Measurements from ENCODE around the gene SPDEF.

DNA sequence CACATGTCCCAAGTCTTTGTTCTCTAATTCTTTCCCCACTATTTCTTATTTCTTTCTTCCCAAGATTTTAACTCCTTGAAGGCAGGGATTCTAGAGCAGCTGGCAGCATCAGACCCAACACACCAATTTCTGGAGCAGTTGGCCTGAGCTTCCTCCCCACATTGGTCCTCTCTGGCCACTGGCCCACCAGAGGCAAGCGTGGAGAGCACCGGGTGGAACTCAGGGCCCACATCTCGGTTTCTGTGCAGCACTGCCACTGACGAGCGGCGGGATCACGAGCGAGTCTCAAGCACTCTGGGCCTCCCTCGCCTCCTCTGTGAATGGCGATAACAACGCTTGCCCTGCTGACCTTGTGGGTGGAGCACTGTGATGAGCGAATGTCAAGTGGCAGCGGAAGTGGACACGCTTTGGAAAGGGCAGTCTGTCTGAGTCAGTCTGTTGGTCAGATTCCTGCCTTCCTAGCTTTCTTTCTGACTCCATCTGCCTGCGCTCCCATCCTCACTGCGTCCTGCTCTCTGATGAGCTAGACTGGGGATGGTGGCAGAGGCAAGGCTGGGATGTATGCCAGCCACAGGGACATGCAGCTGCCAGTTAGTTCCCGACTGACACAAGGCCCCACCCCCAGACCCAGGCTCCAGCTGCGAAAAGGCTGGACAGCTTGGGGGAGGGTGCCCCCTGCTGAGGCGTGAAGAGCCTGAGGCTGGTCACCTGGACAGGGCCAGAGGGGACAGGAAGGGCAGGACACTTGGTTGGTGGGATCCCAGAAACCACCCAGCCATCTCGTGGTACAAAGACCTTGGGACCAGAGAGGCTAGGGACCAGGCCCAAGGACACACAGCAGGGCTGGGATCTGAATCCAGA lies 4.5 kb upstream of the SPDEF start:
- no peak for TF ChIP-seq EZH2 (IDR thresholded peaks at IDR 0.05; ENCODE audit: borderline replicate concordance, low read length)
- TF ChIP-seq, protein P1, sequence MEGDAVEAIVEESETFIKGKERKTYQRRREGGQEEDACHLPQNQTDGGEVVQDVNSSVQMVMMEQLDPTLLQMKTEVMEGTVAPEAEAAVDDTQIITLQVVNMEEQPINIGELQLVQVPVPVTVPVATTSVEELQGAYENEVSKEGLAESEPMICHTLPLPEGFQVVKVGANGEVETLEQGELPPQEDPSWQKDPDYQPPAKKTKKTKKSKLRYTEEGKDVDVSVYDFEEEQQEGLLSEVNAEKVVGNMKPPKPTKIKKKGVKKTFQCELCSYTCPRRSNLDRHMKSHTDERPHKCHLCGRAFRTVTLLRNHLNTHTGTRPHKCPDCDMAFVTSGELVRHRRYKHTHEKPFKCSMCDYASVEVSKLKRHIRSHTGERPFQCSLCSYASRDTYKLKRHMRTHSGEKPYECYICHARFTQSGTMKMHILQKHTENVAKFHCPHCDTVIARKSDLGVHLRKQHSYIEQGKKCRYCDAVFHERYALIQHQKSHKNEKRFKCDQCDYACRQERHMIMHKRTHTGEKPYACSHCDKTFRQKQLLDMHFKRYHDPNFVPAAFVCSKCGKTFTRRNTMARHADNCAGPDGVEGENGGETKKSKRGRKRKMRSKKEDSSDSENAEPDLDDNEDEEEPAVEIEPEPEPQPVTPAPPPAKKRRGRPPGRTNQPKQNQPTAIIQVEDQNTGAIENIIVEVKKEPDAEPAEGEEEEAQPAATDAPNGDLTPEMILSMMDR (IDR thresholded peaks at IDR 0.05; ENCODE audit: low read length): 0 out of 2 replicates have a peak, but pooled peaks have one; percentile 9
